GM21786 (cell line): ENCODE measurements around the gene ZNF71.

Experiments used
- ATAC-seq: cut with Tn5 transposase; IDR thresholded peaks from one replicate; pipeline ENCODE4 v1.9.1; 2021; ENCODE audit not compliant: unreplicated experiment

Gene ZNF71

DNA sequence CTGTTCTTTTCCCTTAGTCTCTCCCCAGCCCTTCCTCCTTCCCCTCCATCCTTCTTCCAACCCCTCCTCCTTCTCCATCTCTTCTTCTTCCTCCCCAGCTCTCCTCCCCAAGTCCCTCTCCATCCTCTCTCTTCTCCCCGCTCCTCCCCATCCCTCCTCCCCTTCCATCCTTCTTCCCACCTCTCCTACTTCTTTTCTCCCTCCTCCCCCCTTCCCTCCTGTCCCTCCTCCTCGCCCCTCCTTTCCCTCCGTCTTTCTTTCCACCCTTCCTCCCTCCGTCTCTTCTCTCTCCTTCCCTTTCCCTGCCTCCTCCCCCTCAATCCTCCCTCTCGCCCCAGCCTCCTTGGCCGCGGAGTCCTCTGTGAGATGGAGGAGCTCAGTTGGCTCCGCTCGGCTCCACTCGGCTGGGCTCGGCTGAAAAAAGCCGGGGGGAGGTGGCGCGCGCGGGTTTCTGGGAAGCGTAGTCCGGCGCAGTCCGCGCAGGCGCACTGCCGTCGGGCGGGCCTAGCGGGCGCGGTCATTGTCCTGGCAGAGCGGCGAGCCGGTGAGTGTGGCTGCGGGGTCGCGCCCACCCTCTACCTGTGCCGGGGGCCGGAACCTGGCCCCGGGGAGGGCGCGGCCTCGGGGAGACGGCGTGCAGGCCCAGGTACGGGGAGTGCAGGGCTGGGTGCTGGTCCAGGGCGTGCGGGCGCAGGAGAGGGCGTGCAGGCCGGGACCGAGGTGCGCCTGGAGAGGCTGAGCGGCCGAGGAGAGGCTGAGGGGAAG lies at the start of gene ZNF71:
TSS of gene ZNF71 (plus strand) at position 520 of the 765 bp plus-strand sequence. CDS start 6,257 bp downstream, outside the sequence.
- peak; percentile 89 for ATAC-seq

DNA sequence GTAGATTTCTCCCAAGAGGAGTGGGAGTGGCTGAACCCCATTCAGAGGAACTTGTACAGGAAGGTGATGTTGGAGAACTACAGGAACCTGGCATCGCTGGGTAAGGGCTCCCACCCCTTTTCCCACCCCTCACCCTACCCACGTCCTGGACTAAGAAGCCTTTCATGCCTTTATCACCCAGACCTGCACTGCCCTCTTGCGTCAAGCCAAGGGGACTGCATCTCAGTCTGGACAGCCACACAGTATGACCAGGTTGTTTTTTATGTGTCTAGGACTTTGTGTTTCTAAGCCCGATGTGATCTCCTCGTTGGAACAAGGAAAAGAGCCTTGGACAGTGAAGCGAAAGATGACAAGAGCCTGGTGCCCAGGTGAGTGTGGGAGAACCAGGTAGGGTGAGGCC lies 47.6 kb upstream of the ZNF71 start:
- no peak for ATAC-seq

DNA sequence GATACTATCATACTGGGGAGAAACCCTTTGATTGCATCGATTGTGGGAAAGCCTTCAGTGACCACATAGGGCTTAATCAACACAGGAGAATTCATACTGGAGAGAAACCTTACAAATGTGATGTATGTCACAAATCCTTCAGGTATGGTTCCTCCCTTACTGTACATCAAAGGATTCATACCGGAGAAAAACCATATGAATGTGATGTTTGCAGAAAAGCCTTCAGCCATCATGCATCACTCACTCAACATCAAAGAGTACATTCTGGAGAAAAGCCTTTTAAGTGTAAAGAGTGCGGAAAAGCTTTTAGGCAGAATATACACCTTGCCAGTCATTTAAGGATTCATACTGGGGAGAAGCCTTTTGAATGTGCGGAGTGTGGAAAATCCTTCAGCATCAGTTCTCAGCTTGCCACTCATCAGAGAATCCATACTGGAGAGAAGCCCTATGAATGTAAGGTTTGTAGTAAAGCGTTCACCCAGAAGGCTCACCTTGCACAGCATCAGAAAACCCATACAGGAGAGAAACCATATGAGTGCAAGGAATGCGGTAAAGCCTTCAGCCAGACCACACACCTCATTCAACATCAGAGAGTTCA lies 40.7 kb upstream of the ZNF71 start:
- ATAC-seq = no peak

DNA sequence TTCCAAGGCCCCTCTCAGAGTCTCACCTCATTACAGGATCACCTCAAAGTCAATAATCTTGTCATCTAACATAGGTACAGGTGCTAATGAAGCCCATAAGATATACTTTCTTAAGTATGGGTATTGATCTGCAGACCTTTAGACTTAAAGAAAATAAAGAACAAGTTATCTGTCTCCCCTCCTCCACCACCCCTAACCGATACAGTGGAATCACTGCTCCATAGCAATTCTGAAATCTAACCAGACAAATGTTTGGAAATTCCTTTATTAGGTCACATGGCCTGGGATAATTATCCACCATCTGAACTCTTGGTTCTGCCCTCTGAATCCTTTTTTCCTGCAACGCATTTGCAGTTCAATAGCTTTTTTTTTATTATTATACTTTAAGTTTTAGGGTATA lies 32.3 kb upstream of the ZNF71 start:
- no peak for ATAC-seq

DNA sequence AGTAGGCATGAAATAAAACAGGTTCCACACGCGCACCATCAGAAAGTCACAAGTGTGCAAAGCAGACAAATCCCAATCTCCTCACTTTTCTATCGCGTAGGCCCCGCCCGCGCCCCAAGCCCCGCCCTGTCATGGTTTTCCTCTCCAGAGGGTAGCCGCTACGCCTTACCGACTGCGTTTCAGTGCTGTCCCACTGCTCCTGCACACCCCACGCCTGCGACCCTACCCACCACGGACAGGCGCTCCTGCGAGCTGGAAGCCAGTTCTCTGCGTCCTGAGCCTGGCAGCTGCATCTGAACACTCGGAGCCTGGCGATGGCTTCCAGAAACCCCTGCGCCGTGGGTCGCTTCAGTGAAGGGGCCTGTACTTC lies 28.2 kb upstream of the ZNF71 start:
- ATAC-seq = peak; percentile 29

GRCh38 chr19:56567274-56568120 lies 27.6 kb upstream of the ZNF71 start, which contains the start of gene ZNF470:
Gene ZNF470 (plus strand): TSS chr19:56567468. CDS start chr19:56570312, 2,844 bp downstream.
- peak; percentile 96 for ATAC-seq

GRCh38 chr19:56572589-56572988 lies 22.5 kb upstream of the ZNF71 start:
- no peak for ATAC-seq

- no peak for ATAC-seq
Observed at GRCh38 chr19:56573914-56574313, 21.2 kb upstream of the ZNF71 start.

DNA sequence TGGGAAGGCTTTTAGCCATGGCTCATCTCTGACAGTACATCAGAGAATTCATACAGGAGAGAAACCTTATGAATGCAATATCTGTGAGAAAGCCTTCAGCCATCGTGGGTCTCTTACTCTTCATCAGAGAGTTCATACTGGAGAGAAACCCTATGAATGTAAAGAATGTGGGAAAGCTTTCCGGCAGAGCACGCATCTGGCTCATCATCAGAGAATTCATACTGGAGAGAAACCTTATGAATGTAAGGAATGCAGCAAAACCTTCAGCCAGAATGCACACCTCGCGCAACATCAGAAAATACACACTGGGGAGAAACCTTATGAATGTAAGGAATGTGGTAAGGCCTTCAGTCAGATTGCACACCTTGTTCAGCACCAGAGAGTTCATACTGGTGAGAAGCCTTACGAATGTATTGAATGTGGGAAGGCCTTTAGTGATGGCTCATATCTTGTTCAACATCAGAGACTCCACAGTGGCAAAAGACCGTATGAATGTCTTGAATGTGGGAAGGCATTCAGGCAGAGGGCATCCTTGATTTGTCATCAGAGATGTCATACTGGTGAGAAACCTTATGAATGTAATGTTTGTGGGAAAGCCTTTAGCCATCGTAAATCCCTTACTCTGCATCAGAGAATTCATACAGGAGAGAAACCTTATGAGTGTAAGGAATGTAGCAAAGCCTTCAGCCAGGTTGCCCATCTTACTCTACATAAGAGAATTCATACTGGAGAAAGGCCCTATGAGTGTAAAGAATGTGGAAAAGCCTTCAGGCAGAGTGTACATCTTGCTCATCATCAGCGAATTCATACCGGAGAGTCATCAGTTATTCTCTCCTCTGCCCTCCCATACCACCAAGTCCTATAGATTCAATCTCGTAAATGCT lies 17.1 kb upstream of the ZNF71 start:
- no peak for ATAC-seq

DNA sequence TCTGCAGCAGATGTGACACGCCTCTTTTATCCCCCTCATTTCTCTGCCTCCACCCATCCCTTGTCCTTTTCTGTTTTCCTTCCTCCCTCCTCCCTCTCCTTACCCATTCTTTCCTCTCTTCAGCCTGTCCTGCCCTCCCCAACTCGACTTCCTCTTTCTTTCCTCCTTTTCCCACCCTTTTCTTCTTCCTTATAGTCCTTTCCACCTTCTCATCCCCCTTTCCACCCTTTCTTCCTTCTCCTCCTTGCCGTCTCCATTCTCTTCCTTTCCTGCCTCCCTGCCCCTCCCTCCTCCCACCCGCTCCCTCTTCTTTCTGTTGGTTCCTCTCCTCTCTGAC lies 688 bp upstream of the ZNF71 start:
- no peak for ATAC-seq

DNA sequence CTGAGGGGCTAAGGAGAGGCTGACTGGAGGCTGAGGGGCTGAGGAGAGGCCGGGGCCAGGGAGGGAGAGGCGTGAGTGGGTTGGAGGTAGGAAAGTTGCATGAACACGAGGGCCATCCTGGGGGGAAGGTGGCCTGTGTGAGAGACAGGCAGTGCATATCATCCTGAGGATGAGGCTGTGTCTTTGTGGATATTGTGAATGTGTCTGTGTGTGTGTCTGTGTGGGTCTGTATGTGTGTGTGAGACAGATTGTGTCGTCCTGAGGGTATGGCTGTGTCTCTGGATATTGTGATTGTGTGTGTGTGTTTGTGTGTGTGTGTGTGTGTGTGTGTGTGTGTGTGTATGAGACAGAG lies 422 bp downstream of the ZNF71 start:
- ATAC-seq = no peak

GRCh38 chr19:56596676-56597075 lies 1.6 kb downstream of the ZNF71 start:
- no peak for ATAC-seq

GRCh38 chr19:56597696-56598095 lies 2.6 kb downstream of the ZNF71 start:
- no peak for ATAC-seq

DNA sequence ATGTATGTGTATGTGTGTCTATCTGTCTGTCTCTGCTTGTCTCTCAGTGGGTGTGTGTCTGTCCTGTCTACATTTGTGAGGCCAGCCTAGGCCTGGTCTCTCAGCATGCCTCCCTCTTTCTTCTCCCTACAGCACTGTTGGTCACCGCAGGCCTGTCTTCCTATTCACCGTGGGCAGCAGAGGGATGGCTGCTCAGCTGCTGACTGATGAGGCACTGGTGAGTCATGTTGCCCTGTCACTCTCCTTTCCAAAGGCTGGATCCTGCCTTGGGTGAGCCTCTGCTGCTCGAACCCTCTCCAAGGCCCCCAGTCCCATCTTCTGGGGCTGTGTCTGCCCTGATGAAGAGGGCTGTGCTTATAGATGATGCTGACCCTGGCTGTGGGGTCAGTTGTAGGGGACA lies 6.3 kb downstream of the ZNF71 start:
- ATAC-seq = no peak

GRCh38 chr19:56603829-56604228 lies 8.7 kb downstream of the ZNF71 start:
- no peak for ATAC-seq

- ATAC-seq = no peak
Observed at GRCh38 chr19:56608274-56608964, 13.3 kb downstream of the ZNF71 start.

GRCh38 chr19:56611288-56611687 lies 16.2 kb downstream of the ZNF71 start:
- no peak for ATAC-seq

- no peak for ATAC-seq
Observed at GRCh38 chr19:56612737-56613136, 17.6 kb downstream of the ZNF71 start.

- no peak for ATAC-seq
Observed at GRCh38 chr19:56613639-56614038, 18.5 kb downstream of the ZNF71 start.

GRCh38 chr19:56617531-56617930 lies 22.4 kb downstream of the ZNF71 start:
- ATAC-seq = no peak
